ENCODE measurements around the gene DEF6.

- TF ChIP-seq CTCF (conservative IDR thresholded peaks at IDR 0.05; ENCODE audit: low read depth, low read length) = no peak
- TF ChIP-seq EZH2 (IDR thresholded peaks at IDR 0.05; ENCODE audit: low read length, unreplicated experiment) = no peak
Measured at GRCh38 chr6:35299674-35300073, 2.1 kb downstream of the DEF6 start.

All from PC-3 (cell line).